GM21367 (cell line): ENCODE measurements around the gene CNIH4.
"Not testable (repeated sequence)": the region's sequence is repeated elsewhere in the genome, so short reads cannot be mapped to it uniquely, and the experiment has no call there.

Experiments used
- ATAC-seq: cut with Tn5 transposase; IDR thresholded peaks from one replicate; pipeline ENCODE4 v1.9.1; 2021; ENCODE audit not compliant: unreplicated experiment

The CNIH4 gene

GRCh38 chr1:224348137-224348536, 8.5 kb upstream of the CNIH4 start:
- no peak for ATAC-seq

DNA sequence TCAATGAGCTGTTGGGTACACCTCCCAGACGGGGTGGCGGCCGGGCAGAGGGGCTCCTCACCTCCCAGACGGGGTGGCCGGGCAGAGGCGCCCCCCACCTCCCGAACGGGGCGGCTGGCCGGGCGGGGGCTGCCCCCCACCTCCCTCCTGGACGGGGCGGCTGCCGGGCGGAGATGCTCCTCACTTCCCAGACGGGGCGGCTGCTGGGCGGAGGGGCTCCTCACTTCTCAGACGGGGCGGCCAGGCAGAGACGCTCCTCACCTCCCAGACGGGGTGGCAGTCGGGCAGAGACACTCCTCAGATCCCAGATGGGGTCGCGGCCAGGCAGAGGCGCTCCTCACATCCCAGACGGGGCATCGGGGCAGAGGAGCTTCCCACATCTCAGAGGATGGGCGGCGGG, 7.0 kb upstream of the CNIH4 start:
- ATAC-seq, result not testable (repeated sequence)

DNA sequence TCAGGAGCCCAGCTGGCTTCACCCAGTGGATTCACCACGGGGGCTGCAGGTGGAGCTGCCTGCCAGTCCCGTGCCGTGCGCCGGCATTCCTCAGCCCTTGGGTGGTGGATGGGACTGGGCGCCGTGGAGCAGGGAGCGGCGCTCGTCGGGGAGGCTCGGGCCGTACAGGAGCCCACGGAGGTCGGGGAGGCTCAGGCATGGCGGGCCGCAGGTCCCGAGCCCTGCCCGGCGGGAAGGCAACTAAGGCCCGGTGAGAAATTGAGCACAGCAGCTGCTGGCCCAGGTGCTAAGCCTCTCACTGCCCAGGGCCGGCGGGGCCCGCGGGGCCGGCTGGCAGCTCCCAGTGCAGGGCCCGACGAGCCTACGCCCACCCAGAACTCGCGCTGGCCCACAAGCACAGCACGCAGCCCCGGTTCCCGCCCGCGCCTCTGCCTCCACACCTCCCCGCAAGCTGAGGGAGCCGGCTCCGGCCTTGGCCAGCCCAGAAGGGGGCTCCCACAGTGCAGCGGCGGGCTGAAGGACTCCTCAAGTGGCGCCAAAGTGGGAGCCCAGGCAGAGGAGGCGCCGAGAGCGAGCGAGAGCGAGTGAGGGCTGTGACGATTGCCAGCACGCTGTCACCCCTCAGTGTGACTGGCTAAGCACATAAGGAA, 4.1 kb upstream of the CNIH4 start:
- not testable (repeated sequence) for ATAC-seq

GRCh38 chr1:224353975-224354925, 2.4 kb upstream of the CNIH4 start:
- no peak for ATAC-seq

DNA sequence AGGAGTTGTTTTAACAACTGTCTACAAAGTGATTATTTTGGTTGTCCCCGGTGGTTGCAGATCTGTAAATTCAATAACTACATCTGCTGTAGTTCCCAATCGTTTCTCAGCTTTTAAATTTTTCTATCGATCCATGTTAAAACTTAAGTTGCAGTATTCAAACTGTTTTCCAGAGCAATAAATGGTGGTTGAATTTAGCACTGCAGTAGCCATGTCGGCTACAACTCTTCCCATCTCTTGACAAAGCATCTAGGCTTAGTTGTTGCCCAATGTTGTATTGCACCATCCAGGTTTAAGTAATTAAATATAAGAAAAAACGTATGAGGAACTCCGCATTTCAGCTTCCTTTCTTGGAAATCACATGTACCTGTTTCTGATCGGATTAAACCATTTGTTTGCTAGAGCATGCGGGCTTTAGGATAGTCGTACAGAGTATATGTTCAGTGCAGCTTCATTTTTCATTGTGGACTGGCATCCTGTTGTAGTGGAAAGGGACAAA, 996 bp downstream of the CNIH4 start:
- no peak for ATAC-seq

DNA sequence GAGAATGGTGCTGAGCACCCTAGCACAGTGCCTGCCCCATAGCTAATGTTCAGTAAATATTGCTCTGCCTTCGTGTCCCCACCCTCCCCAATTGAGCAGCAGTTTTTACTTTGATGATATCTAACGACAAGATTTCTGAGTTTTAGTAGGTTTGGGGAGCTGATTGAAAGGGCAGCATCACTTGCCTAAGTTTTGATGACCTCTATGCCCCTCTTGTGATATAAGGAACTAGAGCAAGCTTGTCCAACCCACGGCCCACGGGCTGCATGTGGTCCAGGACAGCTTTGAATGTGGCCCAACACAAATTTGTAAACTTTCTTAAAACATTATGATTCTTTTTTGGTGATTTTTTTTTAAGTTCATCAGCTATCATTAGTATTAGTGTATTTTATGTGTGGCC, 1.6 kb downstream of the CNIH4 start:
- ATAC-seq, result no peak

- no peak for ATAC-seq
Measured at GRCh38 chr1:224359207-224359606, 2.5 kb downstream of the CNIH4 start.

DNA sequence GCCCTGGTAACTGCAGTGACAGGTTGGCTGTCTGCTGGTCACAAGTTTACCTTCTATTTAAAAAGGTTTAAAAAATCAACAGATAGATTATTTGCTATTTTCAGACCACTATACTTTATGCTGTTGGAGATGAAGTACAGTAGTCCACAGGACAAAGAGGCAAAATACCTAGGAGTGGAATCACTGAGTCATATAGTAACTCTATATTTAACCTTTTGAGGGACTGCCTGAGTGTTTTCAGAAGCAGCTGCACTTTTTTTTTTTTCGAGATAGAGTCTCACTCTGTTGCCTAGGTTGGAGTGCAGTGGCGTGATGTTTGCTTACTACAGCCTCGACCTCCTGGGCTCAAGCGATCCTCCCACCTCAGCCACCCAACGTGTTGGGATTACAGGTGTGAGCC, 11.7 kb downstream of the CNIH4 start:
- ATAC-seq, result peak; percentile 73

- ATAC-seq, result no peak
Measured at GRCh38 chr1:224373008-224373590, 16.4 kb downstream of the CNIH4 start.

GRCh38 chr1:224375059-224375458, 18.4 kb downstream of the CNIH4 start:
- ATAC-seq, result no peak

- peak; percentile 61 for ATAC-seq
Measured at GRCh38 chr1:224377676-224378006, 21.0 kb downstream of the CNIH4 start.

- peak; percentile 35 for ATAC-seq
Measured at GRCh38 chr1:224378855-224379631, 22.4 kb downstream of the CNIH4 start.

DNA sequence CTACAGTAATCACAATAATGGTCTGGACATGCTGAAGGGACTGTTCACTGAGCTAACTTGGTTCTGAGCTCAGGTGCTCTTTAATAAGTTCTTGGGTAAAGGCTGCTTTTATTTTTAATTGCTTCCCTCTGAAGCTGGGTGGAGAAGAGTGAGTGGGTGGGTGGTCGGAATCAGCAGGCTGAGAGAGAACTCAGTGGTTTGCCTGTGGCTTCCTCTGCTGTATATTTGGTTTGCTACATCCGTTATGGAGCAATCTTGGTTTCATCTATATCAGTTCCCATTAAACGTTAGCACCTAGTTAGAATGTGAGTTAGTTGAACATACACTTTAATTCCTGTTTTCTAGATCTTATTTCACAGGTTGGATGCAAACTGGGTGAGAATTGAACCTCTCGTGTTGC, 23.3 kb downstream of the CNIH4 start:
- peak; percentile 65 for ATAC-seq

DNA sequence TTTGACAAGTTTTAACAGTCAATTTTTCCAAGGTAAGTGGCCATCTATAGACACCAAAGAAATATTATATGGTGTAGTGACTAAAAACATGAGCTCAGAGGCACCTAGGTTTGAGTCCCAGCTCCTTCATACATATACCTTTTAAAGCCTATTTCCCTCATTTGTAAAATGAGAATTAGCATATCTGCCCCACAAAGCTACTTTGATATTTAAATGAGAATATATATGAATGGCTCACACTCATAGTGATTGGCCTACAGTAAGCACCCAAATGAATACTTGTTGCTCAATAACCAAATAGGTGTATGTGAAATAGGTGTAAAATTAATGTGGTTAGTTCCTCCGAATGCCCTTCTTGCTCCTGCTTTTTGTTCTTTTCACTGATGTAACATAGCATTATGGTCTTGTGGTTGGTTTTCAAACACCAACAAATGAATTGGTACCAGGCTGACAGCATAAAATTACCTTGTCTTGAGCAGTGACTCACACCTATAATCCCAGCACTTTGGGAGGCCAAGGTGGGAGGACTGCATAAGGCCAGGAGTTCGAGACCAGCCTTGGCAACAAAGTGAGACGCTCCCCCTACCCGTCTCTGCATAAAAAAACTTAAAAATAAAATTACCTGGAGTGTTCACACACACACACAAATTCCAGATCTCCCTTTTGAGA, 25.3 kb downstream of the CNIH4 start:
- no peak for ATAC-seq

DNA sequence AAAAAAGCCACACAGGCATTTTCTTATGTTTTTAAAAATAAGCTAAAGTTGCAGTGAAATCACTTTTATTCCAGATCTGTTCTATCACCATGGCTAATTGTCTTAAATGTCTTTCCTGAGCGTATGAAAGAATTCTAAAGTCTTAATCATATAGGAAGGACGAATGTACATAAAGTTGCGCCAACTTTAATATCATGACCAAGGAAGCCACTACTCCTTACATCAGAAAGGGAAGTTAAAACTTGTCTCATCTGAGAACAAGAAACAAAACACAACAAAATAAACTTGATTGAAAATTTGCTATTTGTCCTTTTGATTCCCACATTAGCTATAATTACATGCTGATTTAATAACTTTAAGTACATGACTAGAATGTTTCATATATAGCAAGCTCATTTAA, 26.5 kb downstream of the CNIH4 start:
- ATAC-seq, result no peak

DNA sequence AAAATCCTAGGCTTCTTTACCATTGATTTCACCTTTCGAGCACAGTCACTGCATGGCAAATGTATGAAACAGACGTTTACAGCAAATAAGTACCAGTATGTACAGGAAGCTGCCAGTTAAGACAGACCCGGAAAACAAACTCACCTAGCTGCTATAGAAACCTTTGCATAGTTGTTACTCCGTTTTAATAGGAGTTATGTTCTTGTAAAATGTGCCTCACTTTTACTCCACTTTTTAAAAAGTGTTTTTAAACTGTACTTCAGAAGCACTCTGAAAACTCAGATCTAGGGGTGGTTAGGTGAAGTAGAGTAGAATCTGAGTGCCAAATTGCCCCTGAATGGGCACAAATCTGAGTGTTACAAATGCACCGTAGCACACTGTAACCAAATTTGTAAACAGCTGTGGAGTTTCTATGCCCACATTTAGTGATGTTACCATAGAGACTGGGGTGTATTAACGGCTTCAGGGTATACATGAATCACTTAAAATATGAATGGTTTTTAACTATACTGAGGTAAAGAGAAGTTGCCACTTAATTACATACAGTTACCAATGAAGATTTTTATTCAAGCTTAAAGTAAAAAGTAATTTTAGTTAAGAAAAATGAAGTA, 30.7 kb downstream of the CNIH4 start:
- no peak for ATAC-seq

GRCh38 chr1:224387943-224388342, 31.3 kb downstream of the CNIH4 start:
- no peak for ATAC-seq

GRCh38 chr1:224390517-224390916, 33.8 kb downstream of the CNIH4 start:
- no peak for ATAC-seq

GRCh38 chr1:224392411-224393249, 36.0 kb downstream of the CNIH4 start:
- ATAC-seq, result no peak
